KMS-11 (cell line): ENCODE data around the gene RAB40B.

ENCODE experiments used
- H2AFZ ChIP-seq: fragments of 200-600 bp; sonication (generic); 2 replicates; pipeline ENCODE4 v1.6.1; 2016; ENCODE audit warnings: antibody characterized with exemption, mixed run types, low read depth
- H3K27ac ChIP-seq: fragments of 200-600 bp; sonication (generic); 2 replicates; pipeline ENCODE4 v1.6.1; 2016; ENCODE audit warnings: mild to moderate bottlenecking, mixed run types
- H3K27me3 ChIP-seq: fragments of 200-600 bp; sonication (generic); 2 replicates; pipeline ENCODE4 v1.6.1; 2017; ENCODE audit warnings: mild to moderate bottlenecking, low read depth, mixed run types, moderate library complexity; ENCODE audit not compliant: insufficient read depth
- H3K36me3 ChIP-seq: fragments of 200-600 bp; sonication (generic); 2 replicates; pipeline ENCODE4 v1.6.1; 2017; ENCODE audit warnings: mild to moderate bottlenecking, mixed run types; ENCODE audit not compliant: insufficient read depth
- H3K4me1 ChIP-seq: fragments of 200-600 bp; sonication (generic); 2 replicates; pipeline ENCODE4 v1.6.1; 2016; ENCODE audit warnings: mild to moderate bottlenecking, low read depth, mixed run types; ENCODE audit not compliant: poor library complexity, severe bottlenecking
- H3K4me2 ChIP-seq: fragments of 200-600 bp; sonication (generic); 2 replicates; pipeline ENCODE4 v1.7.0; 2016; ENCODE audit warnings: mild to moderate bottlenecking, mixed run types
- H3K4me3 ChIP-seq: fragments of 200-600 bp; sonication (generic); IDR thresholded peaks from 2 replicates; pipeline ENCODE4 v1.6.1; 2017; ENCODE audit warnings: low read depth, low read length, mixed read lengths; ENCODE audit not compliant: insufficient read depth
- H3K79me2 ChIP-seq: fragments of 200-600 bp; sonication (generic); 2 replicates; pipeline ENCODE4 v1.6.1; 2016; ENCODE audit warnings: low read depth, mixed run types; ENCODE audit not compliant: insufficient read depth
- H3K9ac ChIP-seq: fragments of 200-600 bp; sonication (generic); 2 replicates; pipeline ENCODE4 v1.6.1; 2016; ENCODE audit warnings: mild to moderate bottlenecking, mixed run types
- H4K20me1 ChIP-seq: fragments of 200-600 bp; sonication (generic); 2 replicates; pipeline ENCODE4 v1.6.1; 2016; ENCODE audit warnings: mild to moderate bottlenecking, mixed run types; ENCODE audit not compliant: insufficient read depth
- CTCF ChIP-seq: fragments of 200-600 bp; sonication (generic); conservative IDR thresholded peaks from 2 replicates; pipeline ENCODE4 v1.6.1; 2017; ENCODE audit warnings: low read depth, mild to moderate bottlenecking, antibody characterized with exemption, low read length, moderate library complexity, mixed read lengths

RAB40B gene

GRCh38 chr17:82685291-82685690, 13.2 kb downstream of the RAB40B start:
- TF ChIP-seq CTCF: no peak
- H3K27me3 ChIP-seq: no peaks in the 10 kb centered on the region
- H3K36me3 ChIP-seq: no peaks in the 10 kb centered on the region
- H3K4me2 ChIP-seq: no peak overlapping the region
- no peak overlapping the region for H3K9ac ChIP-seq
- no peak overlapping the region for H3K4me3 ChIP-seq
- H3K27ac ChIP-seq: no peak overlapping the region
- H2AFZ ChIP-seq: no peak overlapping the region
- no peaks in the 10 kb centered on the region for H4K20me1 ChIP-seq
- no peaks in the 10 kb centered on the region for H3K79me2 ChIP-seq
- H3K4me1 ChIP-seq: no peaks in the 10 kb centered on the region

DNA sequence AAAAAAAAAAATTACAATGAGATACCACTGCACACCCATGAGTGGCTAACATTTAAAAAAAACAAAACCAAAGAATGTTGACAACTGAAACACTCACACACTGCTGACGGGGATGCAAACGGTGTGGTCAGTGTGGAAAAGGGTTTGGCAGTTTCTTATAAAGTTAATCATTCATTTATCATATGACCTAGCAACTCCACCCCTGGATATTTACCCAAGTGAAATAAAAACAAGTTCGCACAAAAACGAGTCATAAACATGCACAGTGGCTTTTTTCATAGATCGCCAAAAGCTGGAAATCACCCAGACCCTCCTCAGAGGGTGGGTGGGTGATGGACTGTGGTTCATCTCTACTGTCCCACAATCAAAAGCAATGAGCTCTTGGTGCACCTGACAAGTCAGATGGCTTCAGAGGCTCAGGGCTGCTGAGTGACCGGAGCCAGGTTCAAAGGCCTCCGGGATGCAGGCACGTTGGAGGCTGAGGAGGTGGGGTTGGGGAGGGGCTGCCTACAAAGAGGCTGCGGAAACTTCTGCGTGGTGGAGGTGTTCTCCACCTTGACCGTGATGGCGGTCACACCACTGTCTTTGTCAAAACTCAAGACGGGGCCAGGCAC, 14.2 kb downstream of the RAB40B start:
- no peaks in the 10 kb centered on the region for H4K20me1 ChIP-seq

DNA sequence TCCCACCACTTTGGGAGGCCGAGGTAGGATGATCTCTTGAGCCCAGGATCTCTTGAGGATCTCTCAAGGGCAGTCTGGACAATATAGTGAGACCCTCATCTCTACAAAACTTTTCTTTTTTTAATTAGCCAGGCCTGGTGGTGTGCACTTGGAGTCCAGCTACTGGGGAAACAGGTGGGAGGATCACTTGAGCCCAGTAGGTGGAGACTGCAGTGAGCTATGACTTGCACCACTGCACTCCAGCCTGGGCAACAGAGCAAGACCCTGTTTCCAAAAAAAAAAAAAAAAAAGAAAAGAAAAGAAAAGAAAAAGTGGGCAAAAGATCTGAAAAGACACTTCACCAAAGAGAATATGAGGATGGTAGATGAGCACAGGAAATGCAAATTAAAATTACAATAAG, 15.0 kb downstream of the RAB40B start:
- Histone ChIP-seq H4K20me1 (no peaks in the 10 kb centered on the region), H3K27ac (no peak overlapping the region), H3K4me1 (no peaks in the 10 kb centered on the region), H2AFZ (no peak overlapping the region), H3K4me2 (no peak overlapping the region), H3K36me3 (no peaks in the 10 kb centered on the region), H3K79me2 (no peaks in the 10 kb centered on the region), H3K4me3 (no peak overlapping the region), H3K27me3 (no peaks in the 10 kb centered on the region), H3K9ac (no peak overlapping the region)
- TF ChIP-seq CTCF: no peak

More for the DNA sequence above, 14.2 kb downstream of the RAB40B start:
- Histone ChIP-seq H3K27ac (no peak overlapping the region), H3K27me3 (no peaks in the 10 kb centered on the region), H3K4me2 (no peak overlapping the region), H2AFZ (no peak overlapping the region), H3K9ac (no peak overlapping the region), H3K4me1 (no peaks in the 10 kb centered on the region), H3K36me3 (no peaks in the 10 kb centered on the region), H3K79me2 (no peaks in the 10 kb centered on the region), H3K4me3 (no peak overlapping the region)
- no peak for TF ChIP-seq CTCF

- no peaks in the 10 kb centered on the region for H3K4me1 ChIP-seq
- no peak for TF ChIP-seq CTCF
- H3K4me2 ChIP-seq: no peak overlapping the region
- no peak overlapping the region for H3K4me3 ChIP-seq
- H4K20me1 ChIP-seq: no peaks in the 10 kb centered on the region
- H3K79me2 ChIP-seq: no peaks in the 10 kb centered on the region
- no peak overlapping the region for H3K9ac ChIP-seq
- no peak overlapping the region for H3K27ac ChIP-seq
- H3K36me3 ChIP-seq: no peaks in the 10 kb centered on the region
- no peaks in the 10 kb centered on the region for H3K27me3 ChIP-seq
- no peak overlapping the region for H2AFZ ChIP-seq
These were observed 17.0 kb downstream of the RAB40B start for GRCh38 chr17:82681547-82681946.
